NCI-H2081 treated with DMSO at 0.1 percent for 48 hours (cell line): Measurements from ENCODE around the gene C1QBP.
A peak's percentile ranks its signal among the peaks of the same experiment; 100 is the strongest.
"Not testable (repeated sequence)": the region's sequence is repeated elsewhere in the genome, so short reads cannot be mapped to it uniquely, and the experiment has no call there.

ENCODE experiments used
- DNase-seq: peaks from one replicate; lab custom pipeline; 2025; lab: John Stamatoyannopoulos, UW

The C1QBP gene

GRCh38 chr17:5438716-5439445 lies at the start of gene C1QBP:
C1QBP (minus strand) TSS chr17:5439155; CDS start chr17:5439073, 82 bp downstream.
- DNase-seq, result peak; percentile 13

- DNase-seq, result no peak
These were observed 49.8 kb upstream of the C1QBP start for GRCh38 chr17:5488752-5489151.

- DNase-seq, result peak; percentile 76
These were observed 47.5 kb upstream of the C1QBP start, which contains the start of gene MIS12 for GRCh38 chr17:5486206-5487124. MIS12 (plus strand) TSS chr17:5486566; CDS start chr17:5488863, 2,297 bp downstream.

GRCh38 chr17:5485270-5486205 lies 46.6 kb upstream of the C1QBP start, which contains the start of gene DERL2:
DERL2 (minus strand) TSS chr17:5486178; CDS start chr17:5486161, 17 bp downstream.
- no peak for DNase-seq

GRCh38 chr17:5481451-5481850 lies 42.5 kb upstream of the C1QBP start:
- DNase-seq, result no peak

GRCh38 chr17:5480962-5481361 lies 42.0 kb upstream of the C1QBP start:
- DNase-seq, result no peak

- DNase-seq, result no peak
These were observed 40.0 kb upstream of the C1QBP start for GRCh38 chr17:5478992-5479391.

- DNase-seq, result no peak
These were observed 35.0 kb upstream of the C1QBP start for GRCh38 chr17:5473906-5474305.

GRCh38 chr17:5472511-5472910 lies 33.6 kb upstream of the C1QBP start:
- no peak for DNase-seq

- DNase-seq, result no peak
These were observed 29.1 kb upstream of the C1QBP start for GRCh38 chr17:5468075-5468473.

- no peak for DNase-seq
These were observed 28.5 kb upstream of the C1QBP start for GRCh38 chr17:5467416-5467815.

GRCh38 chr17:5466295-5466694 lies 27.3 kb upstream of the C1QBP start:
- no peak for DNase-seq

GRCh38 chr17:5464717-5465507 lies 26.0 kb upstream of the C1QBP start:
- no peak for DNase-seq

GRCh38 chr17:5446786-5447185 lies 7.8 kb upstream of the C1QBP start:
- no peak for DNase-seq

- no peak for DNase-seq
These were observed 5.3 kb upstream of the C1QBP start for GRCh38 chr17:5444209-5444608.

- no peak for DNase-seq
These were observed 4.8 kb upstream of the C1QBP start for GRCh38 chr17:5443728-5444127.

GRCh38 chr17:5439446-5439764 lies 450 bp upstream of the C1QBP start:
- DNase-seq, result no peak

GRCh38 chr17:5437721-5438317 lies 1.1 kb downstream of the C1QBP start:
- DNase-seq, result no peak

- not testable (repeated sequence) for DNase-seq
These were observed 3.1 kb downstream of the C1QBP start for GRCh38 chr17:5435781-5436315.

- DNase-seq, result no peak
These were observed 4.0 kb downstream of the C1QBP start for GRCh38 chr17:5434984-5435383.
